OCI-LY7 (cell line): ENCODE measurements around the gene CSRNP3. TPM values are rescaled to one million over a fixed set of nuclear protein-coding genes. Genes with fewer than 3 reads are reported as not detected.

Experiments used
- BruUV-seq: library from RNA; stranded (reverse); fragments of 400-500 nt; replicated peaks from 2 replicates; lab custom pipeline; 2021; lab: Mats Ljungman, UMichigan
- CTCF ChIA-PET: fragments of 300-600 bp; sonication (Branson Sonifier 250); formaldehyde crosslinking; loops from one replicate; lab custom pipeline; 2022; ENCODE audit warnings: antibody characterized with exemption; ENCODE audit not compliant: unreplicated experiment; lab: Charles Lee
- POLR2A ChIA-PET: fragments of 300-600 bp; sonication (Branson Sonifier 250); formaldehyde crosslinking; loops from one replicate; lab custom pipeline; 2022; ENCODE audit warnings: antibody characterized with exemption; lab: Charles Lee
- DNase-seq: peaks from one replicate; pipeline ENCODE4 v3.0.0-alpha.2; 2015; ENCODE audit warnings: low spot score
- H2AFZ ChIP-seq: fragments of 200-600 bp; sonication (generic), shearing (Covaris generic); 2 replicates; pipeline ENCODE4 v1.6.1; 2014; ENCODE audit warnings: mild to moderate bottlenecking, antibody characterized with exemption, low read length, moderate library complexity
- H3K27ac ChIP-seq: fragments of 200-600 bp; sonication (generic); 2 replicates; pipeline ENCODE4 v1.5.1; 2014; ENCODE audit warnings: mixed run types, low read depth, mild to moderate bottlenecking, moderate library complexity, low read length, inconsistent platforms; ENCODE audit not compliant: poor library complexity, severe bottlenecking
- H3K36me3 ChIP-seq: fragments of 200-600 bp; sonication (generic); 2 replicates; pipeline ENCODE4 v1.6.1; 2014; ENCODE audit warnings: mild to moderate bottlenecking, antibody characterized with exemption, low read length, moderate library complexity, mixed read lengths; ENCODE audit not compliant: insufficient read depth
- H3K4me1 ChIP-seq: fragments of 200-600 bp; sonication (generic); 2 replicates; pipeline ENCODE4 v1.5.1; 2014; ENCODE audit warnings: mild to moderate bottlenecking, low read length; ENCODE audit not compliant: insufficient read depth, poor library complexity, severe bottlenecking
- H3K4me2 ChIP-seq: fragments of 200-600 bp; sonication (generic); 2 replicates; pipeline ENCODE4 v1.6.1; 2014; ENCODE audit warnings: mild to moderate bottlenecking, low read length
- H3K4me3 ChIP-seq: fragments of 200-600 bp; sonication (generic); 2 replicates; pipeline ENCODE4 v1.5.1; 2014; ENCODE audit warnings: mild to moderate bottlenecking, low read depth, low read length; ENCODE audit not compliant: poor library complexity, severe bottlenecking
- H3K79me2 ChIP-seq: fragments of 200-600 bp; sonication (generic); 2 replicates; pipeline ENCODE4 v1.6.1; 2016; ENCODE audit warnings: low read depth, mild to moderate bottlenecking, low read length, moderate library complexity, mixed read lengths; ENCODE audit not compliant: insufficient read depth
- H3K9me2 ChIP-seq: fragments of 200-600 bp; sonication (generic); 2 replicates; pipeline ENCODE4 v1.6.1; 2016; ENCODE audit warnings: mild to moderate bottlenecking, low read length, mixed read lengths; ENCODE audit not compliant: insufficient read depth
- H3K9me3 ChIP-seq: fragments of 200-600 bp; sonication (generic); 2 replicates; pipeline ENCODE4 v1.6.1; 2014; ENCODE audit warnings: mild to moderate bottlenecking, mixed run types, low read length, mixed read lengths
- H4K20me1 ChIP-seq: fragments of 200-600 bp; sonication (generic); 2 replicates; pipeline ENCODE4 v1.6.1; 2014; ENCODE audit warnings: mild to moderate bottlenecking, antibody characterized with exemption, low read length, moderate library complexity, mixed read lengths; ENCODE audit not compliant: insufficient read depth
- EZH2phosphoT487 ChIP-seq: fragments of 200-600 bp; sonication (generic); IDR thresholded peaks from 2 replicates; pipeline ENCODE4 v1.6.1; 2018; ENCODE audit warnings: low read depth, borderline replicate concordance, mild to moderate bottlenecking, mixed run types, antibody characterized with exemption, low read length, moderate library complexity, mixed read lengths
- intact Hi-C: fragments of 100-400 bp; cut with micrococcal nuclease; formaldehyde crosslinking; loops from one replicate; pipeline ENCODE4 v1.10.0; 2022; ENCODE audit not compliant: unreplicated experiment
- total RNA-seq, 2 experiments: library from RNA; depleted of rRNA in 1 of 2; stranded (reverse); fragments of >200 nt in 1 of 2; shearing (Covaris generic) in 1 of 2; gene quantifications; 2 replicates each; pipeline ENCODE4 v1.2.3, GENCODE V29; 2014 to 2022
- TF ChIP-seq, protein P1 (sequence below): fragments of 200-600 bp; sonication (generic); conservative IDR thresholded peaks from 2 replicates; pipeline ENCODE4 v1.5.1; 2014; ENCODE audit warnings: mild to moderate bottlenecking, antibody characterized with exemption, low read length, moderate library complexity, mixed read lengths

Gene CSRNP3
- total RNA-seq, 2 experiments from 2014 or later, result 0.44 to 1.4 TPM

DNA sequence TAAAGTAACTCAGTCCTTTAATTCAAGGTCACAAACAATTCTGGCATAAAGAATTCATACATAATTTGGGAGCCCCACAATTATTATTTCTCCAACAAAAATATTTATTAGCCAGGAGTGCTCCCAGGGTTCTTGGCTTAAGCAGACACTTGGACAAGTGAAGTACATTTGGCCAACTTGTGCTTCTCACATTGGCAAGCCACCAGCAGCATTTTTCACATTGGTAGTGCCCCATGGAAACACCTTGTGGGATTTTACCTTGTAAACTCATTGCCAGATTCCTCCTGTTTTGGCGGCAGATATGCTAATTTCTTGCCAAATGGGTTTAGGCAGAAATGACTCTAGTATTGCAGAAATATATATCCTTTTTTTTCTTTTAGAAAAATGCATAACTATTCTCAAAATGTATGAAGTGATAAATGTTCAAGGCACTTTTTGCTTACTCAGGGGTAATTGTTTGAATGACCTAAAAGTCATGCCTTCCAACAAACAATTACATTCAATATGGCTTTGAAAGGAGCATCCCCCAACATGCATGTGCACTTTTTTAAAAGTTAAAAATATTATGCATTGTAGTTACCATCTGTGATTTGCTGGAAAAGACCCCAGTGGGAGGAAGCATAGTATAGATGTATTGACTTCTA is 113.5 kb downstream of the CSRNP3 start:
- Histone ChIP-seq H3K79me2 (no peaks in the 10 kb centered on the region), H2AFZ (peak overlapping the region; percentile 34; the same call in 1 of the 2 replicates), H3K4me3 (no peak overlapping the region), H3K9me3 (no peaks in the 10 kb centered on the region; the same call in 1 of the 2 replicates), H4K20me1 (no peaks in the 10 kb centered on the region), H3K4me2 (0 out of 2 replicates have a peak overlapping the region, but pooled peaks have one; percentile 8), H3K36me3 (no peaks in the 10 kb centered on the region), H3K4me1 (peaks cover 48% of the 10 kb centered on the region), H3K9me2 (no peaks in the 10 kb centered on the region), H3K27ac (no peak overlapping the region)
- intact Hi-C loops, result loop anchor here (5.0 to 10.0 kb wide), 2 partner anchors 92 to 114 kb away; no protein-coding TSS in a partner anchor
- TF ChIP-seq EZH2phosphoT487, result no peak
- TF ChIP-seq, protein P1, sequence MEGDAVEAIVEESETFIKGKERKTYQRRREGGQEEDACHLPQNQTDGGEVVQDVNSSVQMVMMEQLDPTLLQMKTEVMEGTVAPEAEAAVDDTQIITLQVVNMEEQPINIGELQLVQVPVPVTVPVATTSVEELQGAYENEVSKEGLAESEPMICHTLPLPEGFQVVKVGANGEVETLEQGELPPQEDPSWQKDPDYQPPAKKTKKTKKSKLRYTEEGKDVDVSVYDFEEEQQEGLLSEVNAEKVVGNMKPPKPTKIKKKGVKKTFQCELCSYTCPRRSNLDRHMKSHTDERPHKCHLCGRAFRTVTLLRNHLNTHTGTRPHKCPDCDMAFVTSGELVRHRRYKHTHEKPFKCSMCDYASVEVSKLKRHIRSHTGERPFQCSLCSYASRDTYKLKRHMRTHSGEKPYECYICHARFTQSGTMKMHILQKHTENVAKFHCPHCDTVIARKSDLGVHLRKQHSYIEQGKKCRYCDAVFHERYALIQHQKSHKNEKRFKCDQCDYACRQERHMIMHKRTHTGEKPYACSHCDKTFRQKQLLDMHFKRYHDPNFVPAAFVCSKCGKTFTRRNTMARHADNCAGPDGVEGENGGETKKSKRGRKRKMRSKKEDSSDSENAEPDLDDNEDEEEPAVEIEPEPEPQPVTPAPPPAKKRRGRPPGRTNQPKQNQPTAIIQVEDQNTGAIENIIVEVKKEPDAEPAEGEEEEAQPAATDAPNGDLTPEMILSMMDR, result no peak
- DNase-seq, result no peak
- ChIA-PET POLR2A (interaction anchor here (2.7 kb wide), 1 partner anchor 8 kb away, joined by 22 read pairs; no protein-coding TSS in a partner anchor), CTCF (no interaction called here)
- no TSS peak for BruUV-seq

DNA sequence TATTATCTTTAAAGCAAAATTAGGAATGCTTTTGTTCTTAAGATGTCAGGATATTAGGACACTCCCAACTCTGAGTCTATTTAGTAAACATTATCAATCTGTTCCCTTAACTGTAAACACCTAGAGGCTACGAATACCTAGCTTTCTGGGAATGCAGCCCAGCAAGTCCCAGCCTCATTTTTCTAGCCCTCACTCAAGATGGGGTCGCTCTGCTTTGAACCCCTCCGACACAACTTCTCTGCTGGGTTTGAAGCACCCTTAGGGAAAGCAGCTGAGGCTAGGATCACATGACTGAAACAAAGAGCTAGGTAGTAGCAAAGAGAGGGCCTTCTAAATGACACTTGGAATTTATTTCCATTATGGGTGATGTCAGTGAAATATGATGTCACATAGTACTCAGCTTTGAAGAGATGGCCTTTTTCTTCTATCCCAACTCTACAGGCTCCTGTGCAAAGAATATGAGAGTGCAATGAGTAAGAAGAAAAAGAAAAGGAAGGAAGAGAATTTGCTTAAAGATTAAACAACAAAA is 114.7 kb downstream of the CSRNP3 start:
- H3K9me2 ChIP-seq, result no peaks in the 10 kb centered on the region
- H3K4me2 ChIP-seq, result peak overlapping the region; percentile 18
- no peak overlapping the region for H3K4me3 ChIP-seq
- peaks cover 9% of the 10 kb centered on the region; the same call in 1 of the 2 replicates for H3K9me3 ChIP-seq
- ChIA-PET POLR2A (interaction anchor here (0.6 to 2.7 kb wide), 11 partner anchors 9 to 357 kb away, joined by 3 to 22 read pairs (median 3); no protein-coding TSS in a partner anchor), CTCF (interaction anchor here (1.9 kb wide), 1 partner anchor 10 kb away, joined by 4 read pairs; no protein-coding TSS in a partner anchor)
- no TSS peak for BruUV-seq
- H3K27ac ChIP-seq, result no peak overlapping the region
- DNase-seq, result no peak
- no peaks in the 10 kb centered on the region for H3K36me3 ChIP-seq
- peak overlapping the region; percentile 23 for H2AFZ ChIP-seq
- TF ChIP-seq, protein P1, result no peak
- TF ChIP-seq EZH2phosphoT487, result no peak
- peaks cover 60% of the 10 kb centered on the region for H3K4me1 ChIP-seq
- no peaks in the 10 kb centered on the region for H3K79me2 ChIP-seq
- intact Hi-C loops, result loop anchor here (5.0 to 10.0 kb wide), 2 partner anchors 91 to 113 kb away; no protein-coding TSS in a partner anchor
- H4K20me1 ChIP-seq, result no peaks in the 10 kb centered on the region
